ENCODE measurements around the gene USP15.

USP15 gene

DNA sequence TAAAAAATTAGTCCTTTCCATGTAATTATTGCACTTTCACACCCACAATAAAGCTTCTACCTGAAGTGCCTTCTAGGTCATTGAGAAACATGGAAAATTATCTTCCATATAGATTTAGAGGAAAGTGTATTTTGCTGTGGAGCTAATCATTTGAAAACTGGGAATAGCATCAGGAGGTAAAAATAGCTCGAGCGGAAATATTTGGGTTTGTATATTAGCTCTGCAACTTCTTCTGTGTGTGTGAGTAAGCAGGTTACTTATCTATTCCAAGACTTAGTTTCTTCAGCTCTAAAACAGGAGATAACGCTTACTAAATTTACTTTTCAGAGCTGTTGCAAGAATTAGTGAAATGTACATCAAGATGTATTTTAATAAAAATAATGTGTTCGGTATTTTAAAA, 111.5 kb downstream of the USP15 start:
- no peak for DNase-seq (ENCODE audit: low read depth)

DNA sequence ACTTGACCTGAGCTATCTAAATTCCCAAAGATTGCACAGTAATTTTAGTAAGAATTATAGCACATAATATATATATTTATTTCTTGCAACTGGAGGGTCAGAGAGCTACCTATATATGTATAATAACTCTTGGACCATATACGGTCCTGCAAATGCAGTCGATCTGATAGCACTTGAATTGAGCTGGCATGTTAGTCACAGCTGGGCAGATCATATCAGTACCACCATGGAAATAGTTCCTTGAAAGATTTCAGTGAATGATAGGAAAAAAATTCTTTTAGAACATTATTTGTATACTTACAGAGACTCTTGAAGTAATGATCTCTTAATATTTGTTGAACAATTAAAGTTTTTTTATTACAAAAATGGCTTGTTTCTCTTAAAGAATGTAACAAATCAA, 111.9 kb downstream of the USP15 start:
- no peak for DNase-seq (ENCODE audit: low read depth)

DNA sequence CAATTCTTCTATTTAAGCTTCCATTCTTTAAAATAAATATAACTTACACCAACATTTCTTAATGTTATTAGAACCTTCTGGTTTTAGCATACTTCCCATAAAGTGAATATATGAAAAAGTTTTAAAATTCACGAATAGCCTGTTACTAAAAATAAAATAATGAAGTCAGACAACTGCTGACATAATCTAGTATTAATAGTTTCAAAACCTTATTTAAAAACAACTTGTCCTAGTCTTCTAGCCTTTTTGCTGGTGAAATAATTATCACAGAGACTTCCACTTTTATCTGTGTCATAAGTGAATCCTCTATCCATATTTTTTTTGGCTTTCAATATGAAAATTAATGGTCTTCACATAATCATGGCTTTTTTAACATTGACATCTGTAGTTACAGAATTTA, 112.6 kb downstream of the USP15 start:
- DNase-seq (ENCODE audit: low read depth): no peak

DNA sequence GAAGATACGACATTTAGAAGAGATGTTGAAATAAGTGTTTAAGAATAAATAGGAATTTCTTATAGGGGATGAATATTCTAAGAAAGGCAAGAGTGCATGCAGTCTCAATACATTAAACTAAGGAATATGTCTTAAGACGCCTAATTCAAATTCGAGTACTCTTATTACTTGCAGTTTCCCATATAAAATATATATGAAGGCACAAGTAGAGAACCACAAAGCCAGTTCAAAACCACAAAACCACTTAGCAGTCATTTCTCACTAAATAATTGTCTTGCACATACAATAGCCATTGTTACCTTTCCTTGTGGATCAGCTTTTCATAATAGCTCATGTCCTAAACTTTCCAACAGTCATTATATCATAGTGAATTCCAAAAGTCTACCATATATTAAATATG, 115.4 kb downstream of the USP15 start:
- no peak for DNase-seq (ENCODE audit: low read depth)

DNA sequence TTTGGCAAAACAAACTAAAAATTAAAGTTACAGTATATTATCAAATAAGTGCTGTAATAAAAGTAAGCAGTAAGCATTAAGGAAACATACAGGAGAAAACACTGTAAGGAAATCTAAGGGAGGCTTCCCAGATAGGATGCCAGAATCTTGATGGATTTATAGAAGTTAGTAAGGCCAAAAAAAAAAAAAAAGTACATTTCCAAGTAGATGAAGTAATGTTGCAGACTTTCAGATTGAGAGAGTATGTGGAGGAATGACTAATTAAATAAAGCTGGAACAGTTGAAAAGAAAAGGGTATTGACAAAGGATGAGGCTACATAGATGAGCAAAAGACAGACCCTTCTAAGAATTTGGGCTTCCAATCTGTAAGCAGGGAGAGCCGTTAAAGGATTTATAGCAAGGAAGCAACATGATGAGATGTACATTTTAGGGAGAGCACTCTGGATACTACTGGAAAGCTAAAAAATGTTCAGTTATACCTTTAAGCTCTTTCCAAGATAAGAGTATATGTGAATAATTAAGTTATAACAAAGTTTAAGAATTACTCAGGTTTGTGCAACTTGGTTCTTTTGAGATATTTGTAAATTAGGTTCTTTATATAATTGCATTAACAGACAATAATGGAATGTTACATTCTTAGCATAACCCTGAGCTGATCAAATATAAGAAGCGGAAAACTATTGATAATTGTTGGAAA, 119.0 kb downstream of the USP15 start:
- peak; percentile 33 for DNase-seq (ENCODE audit: low read depth)

DNA sequence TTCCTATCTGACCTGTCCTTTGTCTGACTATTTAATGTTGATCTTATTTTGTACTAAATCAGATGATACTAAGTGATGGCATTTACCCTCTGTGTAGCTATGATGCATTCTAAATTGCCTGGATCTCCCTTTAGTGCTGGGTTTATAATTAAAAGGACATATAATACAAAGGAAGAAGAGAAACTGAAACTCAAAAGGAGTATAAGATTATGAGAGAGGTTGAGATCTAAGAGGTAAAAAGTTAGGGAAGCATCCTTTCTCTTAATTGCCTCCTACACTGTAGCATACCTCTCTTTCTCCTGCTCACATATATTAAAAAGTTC, 119.5 kb downstream of the USP15 start:
- DNase-seq (ENCODE audit: low read depth): no peak

DNA sequence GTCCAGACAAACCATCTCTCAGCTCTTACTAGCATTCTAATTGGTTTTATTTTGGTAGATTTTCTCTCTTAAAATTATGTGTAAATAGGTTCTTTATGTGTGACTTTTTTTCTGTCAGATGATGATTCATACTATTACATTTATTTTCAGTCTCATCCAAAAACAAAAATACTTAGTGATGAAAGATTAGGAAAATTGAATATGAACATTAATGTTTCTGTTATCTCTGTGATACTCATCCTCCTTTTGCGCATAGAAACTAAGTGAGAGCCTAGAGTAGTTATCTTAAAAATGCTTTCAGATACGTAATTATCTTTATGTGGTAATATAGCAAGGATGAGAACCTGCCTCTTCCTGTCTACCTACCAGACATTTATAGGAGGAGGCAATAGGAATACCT, 122.3 kb downstream of the USP15 start:
- no peak for DNase-seq (ENCODE audit: low read depth)

DNA sequence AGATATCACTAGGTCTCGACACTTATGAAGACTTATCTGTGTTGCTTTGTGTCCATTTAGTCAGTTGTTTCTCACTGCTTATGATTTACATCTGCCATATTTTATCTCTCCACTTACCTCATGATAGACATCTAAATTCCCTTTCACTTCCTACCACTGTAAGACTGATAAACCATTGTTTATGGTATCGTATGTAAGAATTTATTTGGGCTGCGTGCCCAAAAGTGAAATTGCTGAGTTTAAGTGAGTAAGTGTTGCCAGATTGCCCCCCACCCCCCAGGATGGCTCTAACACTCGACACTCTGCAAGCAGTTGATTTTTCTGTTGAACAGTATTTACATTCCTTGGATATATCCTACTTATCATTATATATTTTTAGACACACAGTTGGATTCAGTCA, 136.5 kb downstream of the USP15 start:
- DNase-seq (ENCODE audit: low read depth): no peak

DNA sequence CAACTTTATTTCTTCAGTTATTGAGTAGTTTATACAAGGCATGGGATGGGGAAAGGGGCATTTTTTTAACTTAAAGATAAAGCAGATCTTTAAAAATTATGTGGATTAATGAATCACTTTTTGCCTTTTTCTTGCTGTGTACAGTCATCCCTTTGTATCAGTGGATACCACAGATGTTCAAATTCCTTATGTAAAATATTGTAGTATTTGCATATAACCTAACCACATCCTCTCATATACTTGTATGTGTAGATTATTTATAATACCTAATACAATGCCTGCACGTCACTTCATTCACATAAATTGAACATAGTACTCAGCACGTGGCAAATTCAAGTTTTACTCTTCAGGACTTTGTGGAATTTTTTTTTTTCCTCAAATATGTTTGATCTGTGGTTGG, 139.9 kb downstream of the USP15 start:
- no peak for DNase-seq (ENCODE audit: low read depth)

DNA sequence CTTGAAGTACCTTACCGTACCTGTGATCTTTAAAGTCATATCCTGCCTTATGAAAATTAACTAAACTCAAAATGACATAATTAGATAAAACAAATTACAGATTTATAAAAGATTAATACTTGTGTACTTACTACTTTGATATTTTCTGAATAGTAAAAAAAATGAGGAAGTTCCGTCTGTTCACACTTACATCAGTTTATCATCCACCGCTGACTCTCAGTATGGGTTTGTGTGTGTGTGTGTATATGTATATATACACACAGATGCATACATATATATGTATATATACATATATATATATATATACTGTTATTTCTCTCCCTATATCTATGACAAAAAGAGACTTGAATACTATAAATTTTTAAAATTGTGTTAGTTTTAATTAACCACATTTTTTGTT, 141.4 kb downstream of the USP15 start:
- no peak for DNase-seq (ENCODE audit: low read depth)

DNA sequence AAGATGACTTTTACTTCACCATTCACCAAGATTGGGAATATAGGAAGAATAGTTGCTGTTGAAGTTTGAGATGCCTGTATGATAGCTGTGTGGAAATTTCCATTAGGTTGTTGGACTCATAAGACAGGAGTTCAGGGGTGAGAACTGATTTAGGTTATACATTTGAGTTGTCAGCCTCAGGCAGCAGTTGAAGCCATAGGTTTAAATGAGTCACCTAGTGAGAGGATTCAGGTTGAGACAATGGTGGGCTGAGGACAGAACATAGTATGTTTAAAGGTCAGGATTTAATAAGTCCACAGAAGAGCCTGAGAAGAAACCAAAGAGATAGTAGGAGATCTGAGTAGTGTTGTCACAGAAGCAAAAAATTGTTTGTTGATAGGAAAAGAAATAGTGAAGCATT, 142.8 kb downstream of the USP15 start:
- DNase-seq (ENCODE audit: low read depth): no peak

DNA sequence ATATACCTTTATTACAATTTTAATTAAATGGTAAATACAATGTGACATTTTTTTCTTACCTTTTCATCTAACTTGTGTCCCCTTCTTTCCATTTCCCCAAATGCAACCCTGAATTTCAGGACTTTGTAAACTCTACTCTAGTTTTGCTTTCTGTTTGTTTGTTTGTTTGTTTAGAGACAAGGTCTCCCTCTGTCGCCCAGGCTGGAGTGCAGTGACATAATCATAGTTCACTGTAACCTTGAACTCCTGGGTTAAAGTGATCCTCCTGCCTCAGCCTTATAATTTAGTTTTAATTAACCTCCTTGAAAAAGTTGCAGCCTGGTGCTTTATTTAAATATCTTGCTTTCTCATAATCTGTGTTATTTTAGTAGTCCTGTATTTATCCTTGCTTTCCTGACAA, 147.4 kb downstream of the USP15 start:
- DNase-seq (ENCODE audit: low read depth): no peak

DNA sequence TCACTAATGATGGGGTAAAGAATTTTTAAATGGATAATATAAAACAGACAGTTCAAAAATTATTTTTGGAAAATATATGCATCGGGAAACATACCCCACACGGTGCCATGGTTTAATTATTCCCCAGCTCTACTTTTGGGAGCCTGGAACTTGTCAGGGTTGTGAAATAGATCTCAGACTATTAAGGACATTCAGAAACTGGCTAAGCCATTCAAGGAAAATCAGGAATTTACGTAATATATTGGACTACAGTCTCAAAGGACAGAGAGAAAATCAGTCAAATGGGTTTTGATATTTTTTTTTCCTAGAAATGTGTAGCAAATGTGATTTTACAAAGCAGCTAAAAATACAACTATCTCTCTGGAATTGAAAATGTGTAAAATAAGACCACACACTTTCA, 148.9 kb downstream of the USP15 start:
- no peak for DNase-seq (ENCODE audit: low read depth)

DNA sequence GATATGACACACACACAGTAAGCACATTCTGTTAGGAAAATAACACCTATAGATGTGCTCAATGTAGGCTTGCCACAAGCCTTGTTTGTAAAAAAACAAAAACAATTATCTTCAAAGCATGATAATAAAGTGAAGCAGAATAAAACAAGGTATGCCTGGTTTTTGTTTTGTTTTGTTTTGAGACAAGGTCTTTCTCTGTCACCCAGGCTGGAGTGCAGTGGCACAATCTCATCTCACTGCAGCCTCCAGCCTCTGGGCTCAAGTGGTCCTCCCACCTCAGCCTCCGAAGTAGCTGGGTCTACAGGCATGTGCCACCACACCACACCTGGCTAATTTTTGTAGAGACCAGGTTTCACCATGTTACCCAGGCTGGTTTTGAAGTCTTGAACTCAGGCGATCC, 154.0 kb downstream of the USP15 start:
- no peak for DNase-seq (ENCODE audit: low read depth)

DNA sequence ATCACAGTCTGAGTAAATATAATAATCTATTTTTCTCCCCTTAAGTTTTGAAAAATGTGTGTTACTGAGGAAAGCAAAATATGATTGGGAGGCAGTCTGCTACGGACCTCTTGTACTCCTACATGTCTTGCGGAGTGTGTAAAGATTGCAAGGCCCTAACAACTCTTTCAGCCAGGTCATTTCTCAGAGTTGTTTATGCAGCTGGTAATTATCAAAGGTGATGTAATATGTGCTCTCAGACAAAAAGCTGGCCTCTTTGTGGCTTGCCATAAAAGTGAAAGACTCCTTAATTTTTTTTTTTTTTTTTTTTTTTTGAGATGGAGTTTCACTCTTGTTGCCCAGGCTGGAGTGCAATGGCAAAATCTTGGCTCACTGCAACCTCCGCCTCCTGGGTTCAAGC, 165.9 kb downstream of the USP15 start:
- no peak for DNase-seq (ENCODE audit: low read depth)

DNA sequence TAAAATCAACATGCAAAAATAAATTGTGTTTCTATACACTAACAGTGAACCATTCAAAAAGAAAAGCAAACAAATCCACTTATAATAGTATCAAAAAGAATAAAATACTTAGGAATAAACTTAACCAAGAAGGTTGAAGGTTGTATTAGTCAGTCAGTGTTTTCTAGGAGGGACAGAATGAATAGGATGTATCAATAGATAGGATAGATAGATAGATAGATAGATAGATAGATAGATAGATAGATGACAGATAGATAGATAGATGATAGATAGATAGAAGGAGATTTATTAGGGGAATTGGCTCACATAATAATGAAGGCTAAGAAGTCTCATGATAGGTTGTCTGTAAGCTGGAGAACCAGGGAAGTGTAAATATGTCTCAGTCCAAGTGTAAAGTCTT, 169.3 kb downstream of the USP15 start:
- DNase-seq (ENCODE audit: low read depth): no peak

DNA sequence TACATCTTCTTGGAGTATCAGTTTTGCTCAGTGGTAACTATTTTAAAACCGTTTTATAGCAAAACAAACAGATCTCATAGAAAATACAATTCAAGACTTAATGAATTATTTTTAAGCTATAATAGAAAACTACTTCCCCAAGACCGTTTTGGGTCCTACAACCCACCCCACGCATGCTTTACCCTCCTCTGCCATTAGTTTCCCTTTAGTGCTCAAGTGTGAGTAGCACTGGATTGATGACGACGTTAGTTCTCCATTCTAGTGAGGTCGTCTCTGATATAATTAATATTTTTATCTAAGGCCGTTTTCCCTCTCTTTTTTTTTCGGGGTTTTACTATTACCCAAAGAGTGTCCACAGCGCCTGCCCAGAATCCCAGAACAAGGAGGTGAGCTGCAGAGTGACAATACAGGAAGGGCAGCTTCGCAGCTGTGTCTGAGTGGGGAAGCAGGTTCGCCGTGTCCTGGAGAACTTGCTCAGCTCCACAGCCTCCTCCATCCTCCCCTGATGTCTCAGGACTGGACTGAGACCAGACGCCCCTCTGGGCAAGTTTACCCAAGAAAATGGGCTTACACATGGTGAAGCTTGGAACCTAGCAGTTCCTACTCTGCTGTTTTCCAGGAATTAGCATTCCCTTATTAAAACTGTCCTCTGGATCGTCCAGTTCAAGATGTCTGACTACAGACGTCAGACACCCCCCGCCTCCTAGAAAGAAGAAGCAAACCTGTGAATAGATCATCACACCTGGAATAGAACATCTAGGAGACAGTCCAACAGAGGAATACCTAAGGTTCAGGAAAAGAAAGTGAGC, 174.5 kb downstream of the USP15 start:
- DNase-seq (ENCODE audit: low read depth): no peak

DNA sequence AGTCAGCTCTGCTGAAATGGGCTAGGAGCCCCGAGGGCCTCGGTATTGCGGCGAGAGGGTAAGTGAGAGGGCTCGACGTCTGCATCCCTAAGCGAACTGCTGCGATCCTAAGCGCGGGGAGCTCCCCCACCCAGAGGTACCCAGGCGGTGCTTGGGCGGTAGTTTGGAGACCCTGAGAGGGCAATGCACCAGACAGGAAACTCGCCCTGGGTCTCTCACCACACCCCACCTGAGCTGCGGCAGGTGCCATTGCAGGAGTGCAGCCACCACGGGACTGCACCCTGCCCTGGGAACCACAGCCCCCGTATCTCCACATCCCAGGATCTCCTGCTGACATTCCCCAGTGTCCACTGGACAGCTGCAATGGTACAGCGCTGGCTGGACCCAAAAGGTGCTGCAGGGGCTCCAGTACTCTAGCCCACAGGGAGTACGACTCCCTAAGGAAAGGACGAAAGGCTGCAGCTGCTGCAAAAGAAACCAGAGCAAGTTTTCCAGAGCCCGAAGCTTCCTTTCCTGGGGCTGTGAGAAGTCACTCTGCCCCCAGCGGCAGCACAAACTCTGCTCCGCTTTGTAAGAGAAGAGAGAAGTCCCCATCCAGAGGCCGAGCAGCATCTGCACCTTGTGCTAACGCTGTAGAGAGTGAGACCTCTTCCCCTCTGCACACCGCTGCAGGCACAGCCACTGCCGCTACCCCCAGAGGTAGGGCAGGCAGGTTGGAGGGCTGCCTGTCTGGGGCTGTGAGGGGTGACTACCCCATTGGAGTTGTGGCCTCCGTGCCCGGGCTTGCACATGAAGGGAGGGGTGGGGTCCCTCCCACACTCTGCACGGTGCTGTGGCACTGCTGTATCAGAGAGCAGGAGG, 175.3 kb downstream of the USP15 start:
- peak; percentile 33 for DNase-seq (ENCODE audit: low read depth)

DNA sequence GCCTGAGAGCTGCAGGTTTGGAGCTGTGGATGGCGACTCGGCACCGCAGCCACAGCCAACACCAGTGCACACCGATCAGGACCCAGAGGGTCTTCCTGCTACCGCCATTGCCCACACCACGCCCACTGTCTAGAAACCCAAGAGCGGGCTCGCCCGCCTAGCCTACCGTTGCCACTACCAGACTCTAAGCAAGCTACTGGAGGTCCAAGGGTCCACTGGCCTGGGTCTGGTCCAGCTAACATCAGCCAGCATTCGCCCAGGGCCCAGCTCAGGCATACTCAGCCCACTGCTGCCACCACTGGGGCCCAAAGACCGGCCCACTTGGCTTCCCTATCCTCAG, 175.9 kb downstream of the USP15 start:
- DNase-seq (ENCODE audit: low read depth): no peak

DNA sequence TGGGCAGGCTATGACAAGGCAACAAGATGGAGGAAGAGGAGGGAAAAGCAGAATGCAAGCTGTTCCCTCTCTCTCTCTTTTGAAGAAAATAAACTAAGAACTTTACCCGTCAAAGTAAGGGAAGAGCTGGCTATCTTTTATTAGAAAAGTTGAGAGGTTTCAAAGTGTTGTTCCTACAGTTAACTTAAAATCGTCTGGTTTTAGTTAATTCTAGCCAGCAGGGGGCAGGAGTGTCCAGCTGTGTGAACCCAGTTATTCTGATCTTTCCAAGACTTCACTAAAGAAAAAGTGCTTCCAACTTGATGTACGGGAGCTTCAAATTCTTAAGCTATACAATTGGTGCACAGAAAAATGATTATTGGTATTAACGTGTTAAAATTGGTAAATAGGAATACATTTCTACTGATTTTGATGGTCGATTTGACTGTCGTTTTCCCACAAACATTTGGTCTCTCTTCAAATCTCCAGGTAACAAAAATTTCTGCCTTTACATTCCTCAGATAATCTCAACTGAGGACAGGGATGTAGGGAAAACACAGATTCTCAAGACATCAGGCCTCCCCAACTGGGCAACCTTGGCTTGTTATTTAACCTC, 178.0 kb downstream of the USP15 start:
- DNase-seq (ENCODE audit: low read depth): peak; percentile 16

DNA sequence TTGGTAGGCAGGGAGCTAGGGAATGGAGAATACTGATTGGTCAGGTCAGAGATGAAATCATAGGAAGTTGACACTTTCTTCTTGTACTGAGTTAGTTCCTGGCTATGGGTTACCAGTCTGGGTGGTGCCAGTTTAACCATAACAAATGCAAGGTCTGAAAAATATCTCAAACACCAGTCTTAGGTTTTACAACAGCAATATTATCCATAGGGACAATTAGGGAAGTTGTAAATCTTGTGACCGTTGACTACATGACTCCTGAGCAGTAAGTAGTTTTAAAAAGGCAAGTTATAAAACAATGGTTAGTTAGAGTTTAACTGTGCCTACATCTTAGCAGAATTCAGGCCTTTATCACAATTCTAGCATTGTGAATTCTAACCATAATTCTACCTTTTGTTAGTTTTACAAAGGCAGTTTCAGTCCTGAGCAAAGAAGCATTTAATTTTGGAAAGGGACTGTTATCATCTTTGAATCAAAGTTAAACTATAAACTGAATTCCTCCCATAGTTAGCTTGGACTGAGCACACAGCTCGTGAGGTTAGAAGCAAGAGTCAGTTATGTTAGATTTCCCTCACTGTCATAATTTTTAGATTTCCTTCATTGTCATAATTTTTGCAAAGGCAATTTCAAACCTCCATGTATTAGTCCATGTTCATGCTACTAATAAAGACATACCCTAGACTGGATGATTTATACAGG, 186.7 kb downstream of the USP15 start:
- DNase-seq (ENCODE audit: low read depth): no peak

DNA sequence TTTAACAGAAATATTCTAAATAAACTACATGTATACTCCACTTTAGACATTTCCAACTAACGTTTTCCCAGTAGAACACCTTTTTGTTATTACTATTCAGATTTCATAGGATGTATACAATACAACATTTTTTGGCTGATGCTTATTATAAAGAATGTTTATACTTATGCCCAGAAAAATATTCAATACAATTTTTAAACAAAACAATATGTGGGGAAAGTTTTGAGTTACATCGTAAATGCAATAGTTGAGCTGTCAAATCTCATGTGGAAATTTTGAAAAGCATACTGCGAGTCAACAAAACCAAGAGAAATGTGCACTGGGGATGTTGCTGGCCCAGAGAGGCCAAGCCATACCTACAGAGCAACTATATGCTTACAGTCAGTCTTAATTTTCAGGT, 188.2 kb downstream of the USP15 start:
- DNase-seq (ENCODE audit: low read depth): no peak
